ENCODE measurements around the gene TJP1.

- TF ChIP-seq CTCF (optimal IDR thresholded peaks at IDR 0.05 in 1 of 3, IDR thresholded peaks at IDR 0.05 in 1 of 3, conservative IDR thresholded peaks at IDR 0.05 in 1 of 3; ENCODE audit: extremely low read depth in 1 of 3, insufficient read depth in 2 of 3, low read length in 3 of 3) (no peak), EZH2 (IDR thresholded peaks at IDR 0.05; ENCODE audit: low read length) (no peak)
Observed at GRCh38 chr15:29818141-29818540, 4.1 kb downstream of the TJP1 start.
